A673 (cell line): ENCODE data around the gene VAV1. TPM values are rescaled to one million over a fixed set of nuclear protein-coding genes. Genes with fewer than 3 reads are reported as not detected.
A peak's percentile ranks its signal among the peaks of the same experiment; 100 is the strongest.

Source experiments
- BruUV-seq: library from RNA; stranded (reverse); fragments of 400-500 nt; replicated peaks from 2 replicates; lab custom pipeline; 2021; lab: Mats Ljungman, UMichigan
- CTCF ChIA-PET: fragments of 300-600 bp; sonication (Branson Sonifier 250); formaldehyde crosslinking; loops from one replicate; lab custom pipeline; 2022; ENCODE audit warnings: antibody characterized with exemption; lab: Charles Lee
- POLR2A ChIA-PET: fragments of 300-600 bp; sonication (Branson Sonifier 250); formaldehyde crosslinking; loops from one replicate; lab custom pipeline; 2022; ENCODE audit warnings: antibody characterized with exemption; ENCODE audit not compliant: low non-redundant PET; lab: Charles Lee
- DNase-seq: peaks from one replicate; pipeline ENCODE4 v3.0.0-alpha.2; 2015; ENCODE audit warnings: low spot score
- H3K27ac ChIP-seq: fragments of 200-600 bp; sonication (generic); 2 replicates; pipeline ENCODE4 v1.5.1; 2016; ENCODE audit warnings: mixed run types, low read depth, mild to moderate bottlenecking, mixed read lengths, antibody characterized with exemption, low read length; ENCODE audit not compliant: poor library complexity, severe bottlenecking
- H3K27me3 ChIP-seq: fragments of 200-600 bp; sonication (generic); replicated peaks from 2 replicates; pipeline ENCODE4 v1.6.1; 2017; ENCODE audit warnings: mixed run types, low read depth, mild to moderate bottlenecking, mixed read lengths, antibody characterized with exemption, low read length; ENCODE audit not compliant: insufficient read depth, poor library complexity
- H3K36me3 ChIP-seq: fragments of 200-600 bp; sonication (generic); 2 replicates; pipeline ENCODE4 v1.6.1; 2016; ENCODE audit warnings: mixed run types, mild to moderate bottlenecking, mixed read lengths, antibody characterized with exemption, low read length; ENCODE audit not compliant: insufficient read depth, poor library complexity, severe bottlenecking
- H3K4me1 ChIP-seq: fragments of 200-600 bp; sonication (generic); 2 replicates; pipeline ENCODE4 v1.6.1; 2017; ENCODE audit warnings: mixed run types, mild to moderate bottlenecking, mixed read lengths, antibody characterized with exemption, low read length; ENCODE audit not compliant: insufficient read depth, poor library complexity, severe bottlenecking
- H3K4me3 ChIP-seq: fragments of 200-600 bp; sonication (generic); 2 replicates; pipeline ENCODE4 v1.5.1; 2016; ENCODE audit warnings: low read depth, mixed run types, mild to moderate bottlenecking, mixed read lengths, low read length; ENCODE audit not compliant: poor library complexity, severe bottlenecking
- H3K9me3 ChIP-seq: fragments of 200-600 bp; sonication (generic); 2 replicates; pipeline ENCODE4 v1.6.1; 2016; ENCODE audit warnings: mixed run types, low read depth, mild to moderate bottlenecking, mixed read lengths, antibody characterized with exemption, low read length; ENCODE audit not compliant: poor library complexity, severe bottlenecking
- EZH2 ChIP-seq: fragments of 200-600 bp; sonication (generic); IDR thresholded peaks from 2 replicates; pipeline ENCODE4 v1.6.1; 2017; ENCODE audit warnings: borderline replicate concordance, low read depth, mild to moderate bottlenecking, mixed read lengths, antibody characterized with exemption, low read length; ENCODE audit not compliant: poor library complexity, severe bottlenecking
- intact Hi-C: fragments of 100-400 bp; cut with micrococcal nuclease; formaldehyde crosslinking; loops from one replicate; pipeline ENCODE4 v1.10.0; 2022; ENCODE audit not compliant: unreplicated experiment
- total RNA-seq: library from RNA; stranded (reverse); gene quantifications from 2 replicates; pipeline ENCODE4 v1.2.3, GENCODE V29; 2021
- TF ChIP-seq, protein P1 (sequence below): fragments of 300-800, 200-600 bp; sonication (generic); conservative IDR thresholded peaks from 2 replicates; pipeline ENCODE4 v1.5.1; 2017; ENCODE audit warnings: low read depth, mild to moderate bottlenecking, antibody characterized with exemption, low read length, moderate library complexity, mixed read lengths

Gene VAV1
- total RNA-seq, 1 experiment from 2014 or later, result 51.6 TPM

- no peaks in the 10 kb centered on the region for H3K9me3 ChIP-seq
- no peak overlapping the region for H3K4me3 ChIP-seq
- H3K27ac ChIP-seq, result no peak overlapping the region
- TF ChIP-seq, protein P1, sequence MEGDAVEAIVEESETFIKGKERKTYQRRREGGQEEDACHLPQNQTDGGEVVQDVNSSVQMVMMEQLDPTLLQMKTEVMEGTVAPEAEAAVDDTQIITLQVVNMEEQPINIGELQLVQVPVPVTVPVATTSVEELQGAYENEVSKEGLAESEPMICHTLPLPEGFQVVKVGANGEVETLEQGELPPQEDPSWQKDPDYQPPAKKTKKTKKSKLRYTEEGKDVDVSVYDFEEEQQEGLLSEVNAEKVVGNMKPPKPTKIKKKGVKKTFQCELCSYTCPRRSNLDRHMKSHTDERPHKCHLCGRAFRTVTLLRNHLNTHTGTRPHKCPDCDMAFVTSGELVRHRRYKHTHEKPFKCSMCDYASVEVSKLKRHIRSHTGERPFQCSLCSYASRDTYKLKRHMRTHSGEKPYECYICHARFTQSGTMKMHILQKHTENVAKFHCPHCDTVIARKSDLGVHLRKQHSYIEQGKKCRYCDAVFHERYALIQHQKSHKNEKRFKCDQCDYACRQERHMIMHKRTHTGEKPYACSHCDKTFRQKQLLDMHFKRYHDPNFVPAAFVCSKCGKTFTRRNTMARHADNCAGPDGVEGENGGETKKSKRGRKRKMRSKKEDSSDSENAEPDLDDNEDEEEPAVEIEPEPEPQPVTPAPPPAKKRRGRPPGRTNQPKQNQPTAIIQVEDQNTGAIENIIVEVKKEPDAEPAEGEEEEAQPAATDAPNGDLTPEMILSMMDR, result no peak
- TF ChIP-seq EZH2, result no peak
- POLR2A ChIA-PET, result no interaction called here
- BruUV-seq, result no TSS peak
- peak; percentile 40 for DNase-seq
- CTCF ChIA-PET, result no interaction called here
- intact Hi-C loops, result no loop called here
- no peaks in the 10 kb centered on the region for H3K4me1 ChIP-seq
- no peaks in the 10 kb centered on the region for H3K36me3 ChIP-seq
- no peaks in the 10 kb centered on the region for H3K27me3 ChIP-seq
Observed at GRCh38 chr19:6891761-6892385, 119.4 kb downstream of the VAV1 start.

GRCh38 chr19:6894313-6894712 lies 121.8 kb downstream of the VAV1 start:
- H3K27me3 ChIP-seq, result no peaks in the 10 kb centered on the region
- H3K27ac ChIP-seq, result no peak overlapping the region
- DNase-seq, result no peak
- ChIA-PET CTCF (no interaction called here), POLR2A (no interaction called here)
- TF ChIP-seq EZH2, result no peak
- TF ChIP-seq, protein P1, result no peak
- H3K9me3 ChIP-seq, result no peaks in the 10 kb centered on the region
- intact Hi-C loops, result no loop called here
- no peaks in the 10 kb centered on the region for H3K36me3 ChIP-seq
- no TSS peak for BruUV-seq
- no peaks in the 10 kb centered on the region for H3K4me1 ChIP-seq
- no peak overlapping the region for H3K4me3 ChIP-seq

DNA sequence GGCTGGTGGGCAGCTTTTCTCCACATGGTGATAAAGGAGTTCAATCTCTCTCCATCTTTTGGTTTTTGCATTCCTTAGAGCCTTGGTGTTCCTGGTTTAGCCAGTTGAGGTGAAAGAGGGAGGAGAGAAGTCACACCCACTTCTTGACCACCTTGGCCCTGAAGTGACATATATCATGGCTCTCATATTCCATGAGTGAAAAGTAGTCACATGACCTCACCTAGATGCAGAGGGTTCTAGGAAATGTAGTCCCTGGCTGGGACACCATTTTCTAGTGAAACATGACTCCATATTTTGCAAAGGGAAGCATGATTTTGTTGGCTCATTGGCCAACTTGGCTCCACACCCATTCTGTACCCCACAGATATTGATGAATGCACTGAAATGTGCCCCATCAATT lies 130.9 kb downstream of the VAV1 start:
- Histone ChIP-seq H3K9me3 (peaks cover 5% of the 10 kb centered on the region), H3K4me1 (no peaks in the 10 kb centered on the region), H3K27me3 (no peaks in the 10 kb centered on the region), H3K27ac (no peak overlapping the region), H3K36me3 (no peaks in the 10 kb centered on the region), H3K4me3 (no peak overlapping the region)
- TF ChIP-seq, protein P1, result no peak
- TF ChIP-seq EZH2, result no peak
- DNase-seq, result no peak
- BruUV-seq, result no TSS peak
- intact Hi-C loops, result no loop called here
- POLR2A ChIA-PET, result no interaction called here
- CTCF ChIA-PET, result interaction anchor here (1.2 kb wide), 1 partner anchor 61 kb away, joined by 3 read pairs; no protein-coding TSS in a partner anchor
